ENCODE results near the gene C19orf44.
"Not testable (repeated sequence)": the region's sequence is repeated elsewhere in the genome, so short reads cannot be mapped to it uniquely, and the experiment has no call there.

C19orf44 gene

GRCh38 chr19:16465239-16465638 is 31.0 kb upstream of the C19orf44 start:
- no peak for DNase-seq
- Mint-ChIP-seq H3K9me3 (no peaks in the 10 kb centered on the region), H3K27me3 (ENCODE audit: low read depth, poor library complexity) (peaks cover 10% of the 10 kb centered on the region), H3K4me1 (peaks cover 65% of the 10 kb centered on the region), H3K27ac (no peak overlapping the region), H3K4me3 (no peak overlapping the region), H3K36me3 (ENCODE audit: low read depth) (peaks cover 26% of the 10 kb centered on the region)
- TF ChIP-seq CTCF (IDR thresholded peaks at IDR 0.05) = no peak

- Mint-ChIP-seq H3K27ac (peak overlapping the region; percentile 30), H3K27me3 (ENCODE audit: low read depth, poor library complexity) (peaks cover 13% of the 10 kb centered on the region), H3K4me1 (peaks cover 75% of the 10 kb centered on the region), H3K36me3 (ENCODE audit: low read depth) (peaks cover 26% of the 10 kb centered on the region)
- not testable (repeated sequence) for H3K4me3 Mint-ChIP-seq, DNase-seq, H3K9me3 Mint-ChIP-seq
Measured at GRCh38 chr19:16466802-16467427, 29.3 kb upstream of the C19orf44 start.

- Mint-ChIP-seq H3K9me3 (no peaks in the 10 kb centered on the region), H3K27me3 (ENCODE audit: low read depth, poor library complexity) (peaks cover 13% of the 10 kb centered on the region), H3K27ac (peak overlapping the region; percentile 30), H3K4me3 (no peak overlapping the region), H3K4me1 (peaks cover 75% of the 10 kb centered on the region), H3K36me3 (ENCODE audit: low read depth) (peaks cover 26% of the 10 kb centered on the region)
- TF ChIP-seq CTCF (IDR thresholded peaks at IDR 0.05) = no peak
- no peak for DNase-seq
Measured at GRCh38 chr19:16467581-16467980, 28.6 kb upstream of the C19orf44 start.

GRCh38 chr19:16470541-16470910 is 25.7 kb upstream of the C19orf44 start:
- peaks cover 16% of the 10 kb centered on the region for H3K9me3 Mint-ChIP-seq
- DNase-seq = no peak
- peak overlapping the region; percentile 93 for H3K4me3 Mint-ChIP-seq
- TF ChIP-seq CTCF (IDR thresholded peaks at IDR 0.05) = no peak
- H3K27me3 Mint-ChIP-seq (ENCODE audit: low read depth, poor library complexity) = peaks cover 24% of the 10 kb centered on the region
- peaks cover 12% of the 10 kb centered on the region for H3K36me3 Mint-ChIP-seq (ENCODE audit: low read depth)
- no peak overlapping the region for H3K27ac Mint-ChIP-seq
- H3K4me1 Mint-ChIP-seq = peaks cover 51% of the 10 kb centered on the region

GRCh38 chr19:16470911-16471811 is 25.0 kb upstream of the C19orf44 start:
- H3K27ac Mint-ChIP-seq = no peak overlapping the region
- H3K4me1 Mint-ChIP-seq = peaks cover 45% of the 10 kb centered on the region
- H3K9me3 Mint-ChIP-seq = peaks cover 16% of the 10 kb centered on the region
- TF ChIP-seq CTCF (IDR thresholded peaks at IDR 0.05) = no peak
- DNase-seq = no peak
- H3K27me3 Mint-ChIP-seq (ENCODE audit: low read depth, poor library complexity) = peaks cover 24% of the 10 kb centered on the region
- peak overlapping the region; percentile 93 for H3K4me3 Mint-ChIP-seq
- peaks cover 8% of the 10 kb centered on the region for H3K36me3 Mint-ChIP-seq (ENCODE audit: low read depth)

- DNase-seq; H3K27ac Mint-ChIP-seq; H3K36me3 Mint-ChIP-seq (ENCODE audit: low read depth): not testable (repeated sequence)
- H3K27me3 Mint-ChIP-seq (ENCODE audit: low read depth, poor library complexity) = peaks cover 24% of the 10 kb centered on the region
- H3K4me3 Mint-ChIP-seq = peak overlapping the region; percentile 81
- H3K4me1 Mint-ChIP-seq = peaks cover 40% of the 10 kb centered on the region
- H3K9me3 Mint-ChIP-seq = peaks cover 16% of the 10 kb centered on the region
Measured at GRCh38 chr19:16472559-16472899, 23.7 kb upstream of the C19orf44 start.
